HG02678 (cell line): ENCODE results near the gene PDGFRB.

Experiments
- ATAC-seq: cut with Tn5 transposase; IDR thresholded peaks from one replicate; pipeline ENCODE4 v1.9.1; 2021; ENCODE audit warnings: mild to moderate bottlenecking, moderate library complexity; ENCODE audit not compliant: unreplicated experiment

PDGFRB gene

DNA sequence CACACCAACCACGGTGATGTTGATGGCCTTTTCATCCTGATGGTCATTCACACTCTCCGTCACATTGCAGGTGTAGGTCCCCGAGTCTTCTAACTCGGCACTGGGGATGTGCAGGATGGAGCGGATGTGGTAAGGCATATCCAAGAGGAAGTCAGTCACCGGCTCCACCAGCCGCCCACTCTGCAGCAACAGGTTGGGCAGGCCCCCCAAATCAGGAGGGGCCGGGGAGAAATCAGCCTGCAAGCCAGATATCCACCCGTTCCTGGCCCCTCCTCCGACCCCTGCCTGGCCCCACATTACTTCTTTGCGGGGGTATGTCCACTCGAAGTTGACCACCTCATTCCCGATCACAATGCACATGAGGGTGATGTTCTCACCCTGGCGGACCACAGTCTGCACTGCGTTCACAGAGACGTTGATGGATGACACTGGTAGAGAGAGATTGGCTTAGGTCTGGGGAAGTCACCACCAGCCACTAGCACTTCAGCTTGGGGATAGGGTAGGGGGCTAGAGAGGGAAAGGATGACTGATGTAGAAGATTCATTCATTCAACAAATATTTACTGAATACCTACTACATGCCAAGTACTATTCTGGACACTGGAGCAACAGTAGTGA is 22.0 kb downstream of the PDGFRB start:
- no peak for ATAC-seq

GRCh38 chr5:150132740-150133139 is 22.9 kb downstream of the PDGFRB start:
- no peak for ATAC-seq

DNA sequence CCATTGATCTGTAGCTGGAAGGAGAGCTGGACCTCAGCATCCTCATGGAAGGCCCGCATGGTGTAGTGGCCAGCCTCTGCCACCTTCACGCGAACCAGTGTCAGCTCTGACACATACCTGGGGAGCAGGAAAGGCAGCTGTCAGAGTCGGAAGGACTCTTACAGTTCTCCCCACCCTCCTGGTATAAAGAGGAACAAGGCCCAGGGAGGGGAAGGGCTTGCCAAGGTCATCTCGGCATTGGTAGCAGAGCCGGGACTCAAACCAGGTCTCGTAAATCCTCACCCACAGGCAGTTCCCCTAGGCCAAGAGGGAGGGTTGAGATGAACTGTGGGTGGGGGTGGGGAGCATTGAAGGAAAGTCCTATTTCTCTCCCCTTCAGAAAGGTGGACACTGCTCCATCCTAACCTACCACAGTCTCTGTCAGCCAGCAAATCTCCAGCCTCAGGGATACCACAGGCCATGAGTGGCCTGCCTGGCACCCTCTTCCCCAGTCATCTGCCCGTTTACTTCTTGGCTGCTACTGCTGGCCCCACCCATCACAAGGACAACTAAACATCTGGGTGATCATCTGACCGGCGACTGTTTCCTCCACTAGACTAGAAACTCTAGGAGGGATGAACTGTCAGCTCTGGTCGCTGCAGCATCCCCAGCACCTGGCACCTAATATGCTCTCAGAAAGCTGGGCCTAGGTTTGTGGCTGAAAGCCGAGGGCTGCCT is 23.5 kb downstream of the PDGFRB start:
- no peak for ATAC-seq

GRCh38 chr5:150131461-150131860 is 24.2 kb downstream of the PDGFRB start:
- no peak for ATAC-seq

GRCh38 chr5:150130493-150130922 is 25.1 kb downstream of the PDGFRB start:
- no peak for ATAC-seq

DNA sequence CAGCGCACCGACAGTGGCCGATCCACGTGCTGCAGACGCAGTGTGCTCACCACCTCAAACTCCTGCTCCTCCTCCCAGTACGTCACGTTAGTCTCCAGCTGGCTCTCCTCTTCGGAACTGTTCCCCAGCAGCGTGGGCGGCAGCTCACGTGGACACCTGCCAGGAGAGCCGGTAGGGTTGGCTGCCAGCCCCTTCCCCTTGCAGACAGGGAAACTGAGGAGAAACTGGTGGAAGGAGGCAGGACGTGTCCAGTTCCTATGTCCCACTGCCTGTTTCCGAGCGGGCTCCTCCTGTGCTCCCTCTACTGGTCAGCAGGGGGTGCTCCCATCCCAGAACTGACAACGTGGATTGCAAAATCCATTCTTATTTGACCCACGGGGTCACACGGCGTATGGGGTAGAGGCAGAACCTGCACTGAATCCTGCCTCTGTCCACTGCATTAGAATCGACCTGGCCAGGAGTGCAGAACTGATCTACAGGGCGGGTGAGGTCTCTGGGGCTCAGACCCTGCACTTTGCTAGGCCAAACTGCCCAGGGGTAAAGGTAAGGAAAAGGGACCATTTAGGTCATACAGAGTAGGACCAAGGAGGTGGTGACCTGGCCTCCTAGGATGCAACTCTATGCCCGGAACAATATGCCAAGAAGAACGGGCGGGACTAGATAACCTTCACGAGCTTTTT is 25.7 kb downstream of the PDGFRB start:
- peak; percentile 53 for ATAC-seq

DNA sequence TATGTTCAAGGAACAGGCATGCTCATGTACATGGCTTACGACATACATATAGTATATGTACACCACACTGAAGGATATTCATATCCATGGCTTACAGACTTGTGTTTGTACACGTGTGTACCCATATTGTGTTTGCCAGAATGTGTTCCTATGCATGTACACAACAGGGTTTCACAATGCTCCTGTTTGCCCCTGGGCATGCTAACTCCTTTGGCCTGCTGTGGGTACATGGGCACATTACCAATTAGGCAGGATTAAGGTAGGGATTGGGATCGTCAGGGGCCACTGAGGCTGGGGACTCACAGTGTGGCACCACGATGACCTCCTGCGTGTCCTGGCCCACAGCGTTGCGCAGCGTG is 26.2 kb downstream of the PDGFRB start:
- no peak for ATAC-seq

DNA sequence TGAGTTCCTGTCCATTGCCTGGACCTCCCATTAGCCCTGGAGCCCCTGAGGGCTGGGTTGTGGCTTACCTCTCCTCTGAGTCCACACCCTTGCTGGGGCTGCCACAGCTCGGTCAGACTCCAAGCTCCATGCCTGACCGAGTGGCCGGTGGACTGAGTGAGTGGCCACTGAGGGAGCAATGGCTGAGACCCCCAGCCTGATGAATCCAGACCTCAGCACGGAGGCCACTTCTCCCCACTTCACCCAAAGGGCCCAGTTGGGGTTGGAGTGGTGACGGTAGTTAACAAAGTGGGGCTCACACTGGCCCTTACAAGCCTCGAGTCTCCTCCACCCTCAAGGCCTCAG is 28.8 kb downstream of the PDGFRB start:
- no peak for ATAC-seq

GRCh38 chr5:150126199-150126920 is 29.3 kb downstream of the PDGFRB start:
- ATAC-seq, result no peak

- ATAC-seq, result no peak
Measured at GRCh38 chr5:150125334-150125733, 30.3 kb downstream of the PDGFRB start.

DNA sequence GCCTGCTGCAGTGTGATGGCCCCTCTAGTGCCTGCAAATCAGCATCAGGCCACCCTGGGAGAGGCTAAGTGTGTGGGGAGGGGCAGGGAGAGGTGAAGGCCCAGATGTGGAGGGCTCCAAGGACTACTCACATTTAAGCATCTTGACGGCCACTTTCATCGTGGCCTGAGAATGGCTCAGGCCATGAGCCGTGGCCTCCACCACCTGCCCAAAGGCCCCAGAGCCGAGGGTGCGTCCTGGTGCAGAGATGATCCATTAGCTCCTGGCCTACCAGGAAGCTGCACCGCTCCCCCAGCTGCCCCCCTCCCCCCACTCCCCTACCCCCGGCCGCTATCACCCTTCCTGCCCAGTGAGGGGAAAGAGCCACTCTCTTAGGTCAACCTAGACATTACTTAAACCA is 31.0 kb downstream of the PDGFRB start:
- no peak for ATAC-seq

- ATAC-seq, result no peak
Measured at GRCh38 chr5:150124111-150124557, 31.5 kb downstream of the PDGFRB start.

DNA sequence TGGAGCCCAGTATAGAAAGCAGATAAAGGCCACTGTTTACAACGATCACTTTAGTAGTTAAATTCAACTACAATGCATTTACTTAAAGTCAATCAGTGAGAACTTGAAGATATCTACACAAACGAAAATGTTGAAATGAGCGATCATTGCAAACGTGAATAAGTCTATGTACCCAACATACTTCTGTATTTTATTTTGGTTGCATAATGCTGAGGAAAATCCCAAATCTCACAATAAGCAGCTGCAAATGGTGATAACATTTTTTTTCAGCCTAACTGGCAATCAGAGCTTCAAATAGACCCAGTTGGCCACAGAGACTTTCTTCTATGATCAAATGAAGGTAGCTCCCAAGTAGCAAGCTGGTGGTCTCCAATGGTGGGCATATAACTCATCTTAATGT is 32.1 kb downstream of the PDGFRB start:
- no peak for ATAC-seq

GRCh38 chr5:150122536-150123481 is 32.8 kb downstream of the PDGFRB start:
- ATAC-seq, result no peak

DNA sequence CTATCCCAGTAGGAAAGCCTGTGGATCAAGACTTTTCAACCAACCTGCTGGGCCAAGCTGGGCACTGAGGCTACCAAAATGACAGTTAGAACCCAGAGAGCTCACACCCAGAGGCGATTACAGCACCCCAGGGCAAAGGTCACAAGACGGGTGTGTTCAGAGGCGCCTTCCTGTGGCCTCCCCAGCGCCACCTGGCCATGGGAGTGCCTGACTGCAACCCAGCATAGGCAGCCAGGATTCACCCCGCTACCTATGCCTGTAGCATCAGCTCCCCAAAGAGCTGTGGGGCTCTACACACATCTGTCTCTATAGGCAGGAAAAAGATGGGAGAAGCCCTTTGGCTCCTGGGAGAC is 33.5 kb downstream of the PDGFRB start:
- ATAC-seq, result peak; percentile 75

DNA sequence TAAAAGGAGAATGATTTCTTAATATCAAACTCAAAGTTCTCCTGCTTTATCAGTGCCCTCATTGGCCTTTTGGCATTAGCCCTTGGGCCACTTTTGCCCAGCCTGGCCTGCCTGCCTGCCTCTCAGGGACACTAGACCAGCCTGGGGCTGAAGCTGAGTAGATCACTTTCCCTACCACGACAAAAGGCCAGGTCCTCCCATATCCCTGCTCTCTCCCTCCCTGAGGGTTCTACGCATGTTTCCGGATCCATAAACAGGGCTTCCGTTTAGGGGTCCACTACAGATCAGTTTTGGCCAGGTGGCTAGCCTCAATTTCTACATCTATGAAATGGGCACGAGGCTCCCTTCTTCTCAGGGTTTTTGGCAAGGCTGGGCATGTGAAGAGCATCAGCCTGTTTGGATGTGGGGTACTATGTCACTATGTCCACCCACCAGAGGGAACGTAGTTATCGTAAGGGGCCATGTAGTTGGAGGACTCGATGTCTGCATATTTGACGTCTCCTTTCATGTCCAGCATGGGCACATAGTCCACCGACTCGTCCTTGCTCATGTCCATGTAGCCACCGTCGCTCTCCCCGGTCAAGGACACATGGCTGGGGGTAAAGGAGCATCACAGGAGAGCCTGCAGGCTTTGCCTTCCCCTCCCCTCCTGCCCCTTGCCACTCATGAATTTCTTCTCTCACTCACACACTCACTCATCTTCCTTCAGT is 34.0 kb downstream of the PDGFRB start:
- ATAC-seq, result no peak

DNA sequence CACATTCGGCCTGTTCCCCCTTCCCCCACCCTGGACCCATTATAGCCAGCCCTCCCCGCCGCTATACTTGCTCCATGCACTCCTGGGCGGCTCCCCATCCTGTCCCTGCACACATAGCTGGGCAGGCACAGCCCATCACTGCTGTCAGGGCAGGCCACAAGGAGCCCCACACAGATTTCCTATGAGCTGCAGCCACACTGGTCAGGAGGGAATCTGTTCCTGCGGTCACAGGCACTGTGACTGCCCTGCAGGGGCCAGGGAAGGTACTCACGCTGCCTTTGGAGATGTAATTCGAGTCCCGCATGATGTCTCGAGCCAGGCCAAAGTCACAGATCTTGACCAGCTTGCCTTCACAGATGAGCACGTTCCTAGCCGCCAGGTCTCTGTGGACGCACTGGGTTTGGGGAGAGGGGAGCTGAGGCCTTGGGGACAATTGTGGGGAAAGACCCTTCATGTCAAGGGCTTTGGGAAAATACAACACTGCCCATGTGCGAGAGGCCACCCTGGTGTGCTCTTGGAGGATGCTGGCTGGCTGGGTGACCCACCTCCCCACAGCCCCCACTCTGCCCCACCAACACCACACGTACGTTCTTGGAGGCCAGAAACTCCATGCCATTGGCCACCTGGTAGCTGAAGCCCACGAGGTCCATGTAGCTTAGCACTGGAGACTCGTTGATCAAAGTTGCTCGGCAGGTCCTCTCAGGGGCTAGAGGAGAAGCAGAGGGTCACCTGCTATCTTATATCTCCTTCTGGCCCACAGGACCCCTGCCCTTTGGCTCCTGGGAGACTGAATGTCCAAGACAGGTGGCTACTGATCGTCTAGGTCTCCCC is 34.8 kb downstream of the PDGFRB start:
- ATAC-seq, result no peak

DNA sequence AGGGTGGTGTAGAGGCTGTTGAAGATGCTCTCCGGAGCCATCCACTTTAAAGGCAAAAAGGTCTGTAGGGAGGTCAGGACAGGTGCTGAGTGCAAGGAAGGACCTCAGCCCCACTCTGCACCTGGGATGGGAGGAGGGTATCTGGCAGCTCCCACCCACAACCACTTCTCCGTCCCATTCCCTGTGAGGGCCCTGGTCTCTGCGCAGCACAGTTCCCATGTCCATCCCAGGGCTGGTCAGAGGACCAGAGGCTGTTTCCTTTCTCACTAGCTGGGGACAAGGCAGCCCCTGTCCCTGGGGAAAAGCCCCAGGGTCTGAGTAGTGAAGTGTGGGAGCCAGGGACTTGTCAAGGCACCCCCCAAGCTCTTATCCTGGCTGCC is 35.6 kb downstream of the PDGFRB start:
- ATAC-seq, result no peak

GRCh38 chr5:150119421-150120061 is 36.1 kb downstream of the PDGFRB start:
- no peak for ATAC-seq
